Loucy (cell line): ENCODE data around the gene ANKRD63.
A peak's percentile ranks its signal among the peaks of the same experiment; 100 is the strongest.

ENCODE experiments used
- H2AFZ ChIP-seq: fragments of 200-600 bp; sonication (generic); 2 replicates; pipeline ENCODE4 v1.6.0; 2016; ENCODE audit warnings: antibody characterized with exemption, mild to moderate bottlenecking, low read length, moderate library complexity
- H3F3A ChIP-seq: fragments of 200-600 bp; 2 replicates; pipeline ENCODE4 v1.6.0; 2016; ENCODE audit warnings: antibody characterized with exemption, low read depth, mild to moderate bottlenecking
- H3K27me3 ChIP-seq: fragments of 200-600 bp; sonication (generic); 2 replicates; pipeline ENCODE4 v1.6.1; 2014; ENCODE audit warnings: low read length, mild to moderate bottlenecking; ENCODE audit not compliant: insufficient read depth, poor library complexity, severe bottlenecking
- H3K36me3 ChIP-seq: fragments of 200-600 bp; sonication (generic); 2 replicates; pipeline ENCODE4 v1.6.1; 2016; ENCODE audit warnings: low read length; ENCODE audit not compliant: insufficient read depth
- H3K4me1 ChIP-seq: fragments of 200-600 bp; sonication (generic); 2 replicates; pipeline ENCODE4 v1.5.1; 2014; ENCODE audit warnings: low read length, mild to moderate bottlenecking; ENCODE audit not compliant: insufficient read depth, poor library complexity, severe bottlenecking
- H3K4me2 ChIP-seq: fragments of 200-600 bp; sonication (generic); 2 replicates; pipeline ENCODE4 v1.6.0; 2014; ENCODE audit warnings: antibody characterized with exemption, low read length, low read depth, mild to moderate bottlenecking; ENCODE audit not compliant: poor library complexity, severe bottlenecking
- H3K4me3 ChIP-seq: fragments of 200-600 bp; sonication (generic); 2 replicates; pipeline ENCODE4 v1.5.1; 2014; ENCODE audit warnings: low read length, mild to moderate bottlenecking, mixed read lengths; ENCODE audit not compliant: poor library complexity, severe bottlenecking
- H3K79me2 ChIP-seq: fragments of 200-600 bp; sonication (generic); 2 replicates; pipeline ENCODE4 v1.6.1; 2014; ENCODE audit warnings: low read length; ENCODE audit not compliant: insufficient read depth
- H3K9ac ChIP-seq: fragments of 200-600 bp; sonication (generic); 2 replicates; pipeline ENCODE4 v1.6.0; 2014; ENCODE audit warnings: mild to moderate bottlenecking, low read depth, low read length, moderate library complexity; ENCODE audit not compliant: poor library complexity, severe bottlenecking
- H3K9me2 ChIP-seq: fragments of 200-600 bp; sonication (generic); replicated peaks from 2 replicates; pipeline ENCODE4 v1.6.1; 2016; ENCODE audit warnings: low read depth, low read length, mixed read lengths
- H3K9me3 ChIP-seq: fragments of 200-600 bp; sonication (generic); 2 replicates; pipeline ENCODE4 v1.6.1; 2014; ENCODE audit warnings: mild to moderate bottlenecking, antibody characterized with exemption, low read length, low read depth; ENCODE audit not compliant: insufficient read depth
- H4K20me1 ChIP-seq: fragments of 200-600 bp; sonication (generic); 2 replicates; pipeline ENCODE4 v1.6.0; 2014; ENCODE audit warnings: antibody characterized with exemption, low read length, mild to moderate bottlenecking; ENCODE audit not compliant: insufficient read depth, poor library complexity, severe bottlenecking
- CTCF ChIP-seq: fragments of 200-600 bp; sonication (generic); conservative IDR thresholded peaks from 2 replicates; pipeline ENCODE4 v1.5.1; 2014; ENCODE audit warnings: mild to moderate bottlenecking, antibody characterized with exemption, low read length
- EZH2phosphoT487 ChIP-seq: fragments of 200-600 bp; IDR thresholded peaks from 2 replicates; pipeline ENCODE4 v1.6.1; 2018; ENCODE audit warnings: antibody characterized with exemption, mild to moderate bottlenecking, moderate library complexity, borderline replicate concordance

ANKRD63 gene

DNA sequence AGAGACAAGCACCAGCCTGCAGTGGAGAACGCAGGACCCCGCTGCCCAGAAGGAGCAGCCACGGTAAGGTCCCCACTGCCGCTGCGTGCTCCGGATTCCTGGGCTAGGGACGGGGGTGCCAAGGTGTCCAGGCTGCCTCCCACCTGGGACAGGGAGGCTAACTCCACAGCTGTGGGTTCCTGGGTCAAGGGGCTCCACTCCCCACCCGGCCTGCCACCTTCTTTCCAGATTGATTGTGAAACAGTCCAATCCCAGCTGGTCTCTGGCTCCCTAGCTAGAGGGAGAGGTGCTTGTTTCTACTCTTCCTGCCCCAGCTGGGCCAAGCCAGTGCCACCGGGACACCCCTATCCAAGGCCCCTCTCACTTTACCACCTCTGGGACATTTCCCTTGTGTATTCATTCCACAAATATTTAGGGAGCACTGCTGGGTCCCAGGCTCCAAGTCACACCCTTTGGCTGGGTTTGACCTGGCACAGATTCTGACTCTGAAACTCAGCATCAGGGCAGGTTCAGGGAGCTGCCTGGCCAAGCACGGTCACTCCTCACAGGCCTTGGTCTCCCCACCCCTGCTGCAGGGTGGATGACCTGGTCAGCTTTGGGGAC is 42.1 kb downstream of the ANKRD63 start:
- Histone ChIP-seq H3K4me1 (no peaks in the 10 kb centered on the region), H3K9ac (no peak overlapping the region), H3K9me2 (no peaks in the 10 kb centered on the region), H2AFZ (no peak overlapping the region), H3K27me3 (no peaks in the 10 kb centered on the region), H3K4me2 (no peak overlapping the region), H3F3A (no peaks in the 10 kb centered on the region), H3K79me2 (no peaks in the 10 kb centered on the region), H3K9me3 (no peaks in the 10 kb centered on the region), H4K20me1 (no peaks in the 10 kb centered on the region), H3K4me3 (no peak overlapping the region), H3K36me3 (no peaks in the 10 kb centered on the region)
- no peak for TF ChIP-seq EZH2phosphoT487
- TF ChIP-seq CTCF, result no peak

DNA sequence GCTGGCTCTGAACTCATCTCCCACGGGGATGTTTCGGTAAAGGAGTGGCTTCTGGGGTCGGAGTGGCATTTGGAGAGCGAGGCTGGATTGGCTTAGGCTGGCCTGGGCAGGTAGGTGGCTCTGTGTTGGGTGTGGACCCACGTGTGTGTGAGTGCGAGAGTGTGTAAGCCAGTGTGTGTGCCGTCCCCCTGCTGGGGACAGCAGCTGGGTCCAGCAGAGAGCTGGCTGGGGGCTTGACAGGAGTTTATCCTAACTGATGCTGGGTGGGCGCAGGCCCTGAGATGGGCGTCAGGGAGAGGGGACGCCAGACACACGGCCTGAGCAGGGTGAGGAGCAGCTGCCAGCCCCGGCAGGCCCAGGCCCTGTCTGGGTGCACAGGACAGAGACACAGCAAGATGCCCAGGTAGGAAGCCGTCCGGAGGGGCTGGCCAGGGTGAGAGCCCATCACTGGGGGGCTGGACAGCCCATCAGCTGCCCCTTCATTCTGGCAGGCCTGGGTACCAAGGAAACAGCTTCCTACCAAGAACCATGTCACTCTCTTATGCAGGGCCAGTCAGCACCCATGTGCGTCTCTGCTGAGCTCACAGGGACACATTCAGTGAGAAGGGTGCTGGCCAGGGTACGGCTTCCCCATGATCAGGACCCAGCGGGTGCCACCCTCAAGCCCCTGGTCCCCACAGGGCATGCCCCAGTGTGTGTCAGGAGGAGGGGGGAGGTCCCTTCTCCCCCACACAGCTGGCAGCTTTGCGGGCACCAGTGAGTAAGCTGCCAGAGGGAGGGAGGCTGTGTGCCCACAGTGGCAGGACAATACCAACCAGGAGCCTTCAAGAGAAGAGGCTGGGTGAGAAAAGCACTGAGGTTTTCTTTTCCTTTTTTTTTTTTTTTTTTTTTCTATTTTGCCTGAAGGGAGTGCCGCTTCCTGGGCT is 42.9 kb downstream of the ANKRD63 start:
- H3K9me2 ChIP-seq, result no peaks in the 10 kb centered on the region
- H4K20me1 ChIP-seq, result no peaks in the 10 kb centered on the region
- no peak overlapping the region for H3K4me3 ChIP-seq
- H3K4me2 ChIP-seq, result no peak overlapping the region
- peaks cover 2% of the 10 kb centered on the region for H3K4me1 ChIP-seq
- TF ChIP-seq CTCF (no peak), EZH2phosphoT487 (no peak)
- H3K9me3 ChIP-seq, result no peaks in the 10 kb centered on the region
- H3K27me3 ChIP-seq, result no peaks in the 10 kb centered on the region
- no peak overlapping the region for H3K9ac ChIP-seq
- H2AFZ ChIP-seq, result no peak overlapping the region
- no peaks in the 10 kb centered on the region for H3F3A ChIP-seq
- H3K36me3 ChIP-seq, result no peaks in the 10 kb centered on the region
- H3K79me2 ChIP-seq, result no peaks in the 10 kb centered on the region

DNA sequence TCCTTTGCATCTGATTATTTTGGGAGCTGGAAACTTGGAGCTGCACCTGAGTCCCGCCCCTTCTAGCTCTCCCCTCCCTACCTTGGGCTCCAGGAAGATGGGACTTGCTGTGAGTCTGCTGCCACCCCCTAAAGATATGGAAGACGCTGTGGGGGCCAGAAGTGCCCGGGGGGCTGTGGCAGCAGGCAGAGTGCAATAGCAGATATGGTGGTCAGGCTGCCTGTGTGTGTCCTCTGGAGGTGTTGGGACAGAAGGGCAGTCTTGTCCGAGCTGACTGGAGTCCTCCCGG is 43.5 kb downstream of the ANKRD63 start:
- Histone ChIP-seq H3F3A (no peaks in the 10 kb centered on the region), H3K9ac (no peak overlapping the region), H3K9me2 (no peaks in the 10 kb centered on the region), H3K36me3 (no peaks in the 10 kb centered on the region), H3K27me3 (no peaks in the 10 kb centered on the region), H3K4me2 (peak overlapping the region; percentile 8), H4K20me1 (no peaks in the 10 kb centered on the region), H3K4me3 (no peak overlapping the region), H3K79me2 (no peaks in the 10 kb centered on the region), H3K9me3 (no peaks in the 10 kb centered on the region), H3K4me1 (peaks cover 6% of the 10 kb centered on the region), H2AFZ (no peak overlapping the region)
- TF ChIP-seq CTCF, result no peak
- no peak for TF ChIP-seq EZH2phosphoT487
